ENCODE results near the gene PRKG1.
"Not testable (repeated sequence)": the region's sequence is repeated elsewhere in the genome, so short reads cannot be mapped to it uniquely, and the experiment has no call there.

PRKG1 gene

DNA sequence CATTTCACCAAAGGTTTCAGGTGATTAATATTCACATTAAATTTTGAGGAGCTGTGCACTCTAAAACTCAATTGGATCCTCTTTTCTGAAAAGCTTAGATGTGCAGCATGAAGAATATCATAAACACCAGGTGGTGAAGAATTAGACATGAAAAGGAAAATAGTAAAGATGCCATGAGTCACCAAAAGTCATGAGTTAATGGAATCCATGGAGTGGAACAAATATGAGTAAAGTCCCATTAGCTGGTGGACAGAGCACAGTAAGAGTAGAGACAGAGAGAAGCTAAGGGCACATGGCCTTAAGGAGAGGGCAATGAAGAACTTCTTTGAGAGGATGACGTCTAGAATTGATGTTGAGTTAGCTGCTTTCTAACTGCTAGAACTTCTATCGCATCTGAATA, 353.5 kb downstream of the PRKG1 start:
- DNase-seq (ENCODE audit: low read depth in 2 of 2): no peak

DNA sequence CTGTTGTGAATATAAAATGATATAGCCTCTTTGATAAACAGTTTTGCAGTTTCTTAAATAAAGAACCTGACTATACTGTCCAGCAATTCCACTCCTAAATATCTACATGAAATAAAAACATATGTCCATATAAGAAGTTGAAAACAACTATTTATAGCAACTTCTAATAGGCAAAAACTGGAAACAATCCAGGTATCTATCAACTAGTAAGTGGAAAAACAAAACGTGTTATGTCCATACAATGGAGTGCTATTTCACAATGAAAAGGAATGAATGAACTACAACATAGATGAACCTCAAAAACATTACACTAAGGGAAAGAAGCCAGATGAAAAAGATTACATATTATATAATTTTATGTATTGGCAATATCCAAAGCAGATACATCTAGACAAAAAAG, 356.2 kb downstream of the PRKG1 start:
- DNase-seq (ENCODE audit: low read depth in 2 of 2): no peak

DNA sequence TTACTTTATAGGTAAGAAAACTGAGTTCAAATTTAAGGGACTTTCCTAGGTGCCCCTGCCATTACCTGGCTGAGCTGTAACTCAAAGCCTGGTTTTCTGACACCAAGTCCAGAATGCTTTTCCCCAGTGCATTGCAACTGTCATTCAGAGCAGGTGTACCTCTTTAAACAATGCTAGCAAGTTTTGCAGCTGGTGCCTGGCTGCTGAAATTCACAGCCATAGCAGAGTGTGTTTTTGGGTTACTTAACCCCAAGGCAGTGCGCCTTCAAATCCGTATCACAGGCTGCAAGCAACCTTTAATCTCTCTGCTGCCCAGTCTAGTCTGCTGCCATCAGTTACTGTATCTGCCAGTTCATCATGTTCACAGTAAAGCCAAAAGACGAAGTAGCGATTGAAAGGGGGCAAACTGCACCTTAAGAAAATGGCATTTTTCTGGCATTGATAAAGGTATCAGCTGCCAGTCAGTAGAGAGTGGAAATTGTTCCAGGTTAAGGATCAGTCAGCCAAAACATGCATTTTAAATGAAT, 359.7 kb downstream of the PRKG1 start:
- no peak for DNase-seq (ENCODE audit: low read depth in 2 of 2)

DNA sequence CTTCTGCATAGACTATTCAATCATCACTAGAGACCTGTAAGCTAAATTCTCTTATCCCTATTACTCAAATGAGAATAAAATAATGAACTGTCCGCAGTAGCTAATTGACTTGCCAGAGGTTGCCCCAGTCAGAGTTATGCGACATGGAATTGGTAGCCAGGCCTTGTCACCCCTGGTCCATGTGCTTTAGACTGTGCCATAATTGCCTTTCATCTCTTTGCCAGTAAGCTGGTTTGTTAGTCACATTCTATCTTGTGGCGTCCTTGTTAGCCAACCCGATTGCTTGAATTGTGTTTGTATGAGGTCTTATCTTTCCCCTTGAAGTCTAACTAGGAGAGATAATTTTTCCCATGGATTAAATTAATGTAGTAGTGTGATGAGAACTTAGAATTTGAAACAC, 362.5 kb downstream of the PRKG1 start:
- DNase-seq (ENCODE audit: low read depth in 2 of 2): no peak

DNA sequence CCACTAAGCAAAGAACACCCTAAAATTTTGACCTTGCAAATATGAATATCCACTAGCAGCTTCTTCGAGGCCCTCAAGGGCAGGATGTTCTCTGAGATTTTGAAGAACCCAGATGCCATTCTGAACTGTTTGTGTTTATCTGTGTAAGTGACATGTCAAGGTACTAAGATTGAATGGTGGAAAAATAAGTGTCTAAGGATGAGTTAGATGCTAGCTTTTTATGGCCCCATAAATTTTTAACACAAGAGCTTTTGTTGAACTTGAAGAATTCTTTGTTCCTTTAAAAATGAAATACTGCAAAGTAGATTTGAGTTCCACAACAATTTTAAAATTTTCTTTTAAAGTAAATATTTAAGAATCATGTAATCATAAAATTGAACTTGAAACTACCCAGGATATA, 365.4 kb downstream of the PRKG1 start:
- DNase-seq (ENCODE audit: low read depth in 2 of 2): no peak

DNA sequence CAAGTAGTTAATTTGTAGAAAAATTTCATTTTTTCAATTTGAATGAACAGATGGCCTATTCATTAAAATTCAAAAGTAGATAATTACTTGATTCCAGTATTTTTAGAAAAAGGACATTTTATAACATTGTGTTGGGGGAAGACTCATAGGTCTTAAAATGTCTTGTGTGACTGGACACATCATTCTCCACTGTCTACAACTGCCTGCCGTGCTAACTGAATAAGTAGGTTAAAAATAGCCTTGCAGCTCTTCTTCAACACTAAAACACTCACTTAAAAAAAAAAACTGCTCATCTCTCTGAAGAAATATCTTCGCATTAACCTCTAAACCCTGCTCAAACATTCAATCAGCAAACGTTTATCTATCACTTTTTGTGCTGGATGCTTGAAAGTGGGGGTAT, 371.3 kb downstream of the PRKG1 start:
- no peak for DNase-seq (ENCODE audit: low read depth in 2 of 2)

DNA sequence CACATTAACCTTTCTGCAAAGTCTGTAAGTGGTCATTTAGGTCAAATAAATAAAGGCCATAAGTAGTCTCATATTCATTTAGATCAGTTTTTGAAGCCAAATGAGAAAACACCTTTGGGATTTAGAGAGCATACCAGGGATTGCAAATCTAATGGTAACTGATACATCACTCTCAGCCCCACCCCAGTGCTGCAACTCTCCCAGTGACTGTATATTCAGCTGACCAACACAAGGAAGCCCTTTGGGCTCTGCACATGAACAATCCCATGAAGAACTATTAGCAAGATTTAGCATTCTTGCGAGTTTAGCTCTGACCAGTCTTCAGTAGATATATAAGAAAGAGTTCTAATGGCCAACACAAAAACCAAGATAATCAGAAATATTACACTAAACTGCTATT, 372.8 kb downstream of the PRKG1 start:
- DNase-seq (ENCODE audit: low read depth in 2 of 2): no peak

DNA sequence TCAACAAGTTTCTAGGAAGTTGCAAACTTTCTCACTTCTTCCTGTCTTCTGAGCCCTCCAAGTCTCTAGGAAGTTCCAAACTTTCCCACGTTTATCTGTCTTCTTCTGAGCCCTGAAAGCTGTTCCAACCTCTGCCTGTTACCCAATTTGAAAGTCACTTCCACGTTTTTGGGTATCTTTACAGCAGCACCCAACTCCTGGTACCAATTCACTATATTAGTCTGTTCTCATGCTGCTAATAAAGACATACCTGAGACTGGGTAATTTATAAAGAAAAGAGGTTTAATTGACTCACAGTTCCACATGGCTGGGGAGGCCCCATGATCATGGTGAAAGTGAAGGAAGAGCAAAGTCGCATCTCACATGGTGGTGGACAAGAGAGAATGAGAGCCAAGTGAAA, 381.5 kb downstream of the PRKG1 start:
- not testable (repeated sequence) for DNase-seq (ENCODE audit: low read depth in 2 of 2)

DNA sequence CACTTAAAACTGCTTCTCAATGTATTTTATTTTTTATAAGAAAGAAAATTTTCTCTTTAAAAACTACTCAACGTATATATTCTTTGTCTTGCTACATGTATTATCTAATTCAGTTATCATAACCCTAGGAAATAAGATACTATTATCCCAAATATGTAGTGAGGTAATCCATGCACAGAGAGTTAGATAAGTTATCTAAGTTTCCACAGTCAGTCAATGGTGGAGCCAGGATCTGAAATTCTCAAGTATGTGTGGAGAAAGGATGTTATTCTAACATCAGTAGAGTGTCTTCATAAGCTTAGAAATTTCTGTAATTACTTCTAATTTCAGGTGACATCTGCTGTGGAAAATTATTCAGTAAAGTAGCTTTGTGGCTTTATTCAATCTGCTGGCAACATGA, 385.2 kb downstream of the PRKG1 start:
- no peak for DNase-seq (ENCODE audit: low read depth in 2 of 2)

DNA sequence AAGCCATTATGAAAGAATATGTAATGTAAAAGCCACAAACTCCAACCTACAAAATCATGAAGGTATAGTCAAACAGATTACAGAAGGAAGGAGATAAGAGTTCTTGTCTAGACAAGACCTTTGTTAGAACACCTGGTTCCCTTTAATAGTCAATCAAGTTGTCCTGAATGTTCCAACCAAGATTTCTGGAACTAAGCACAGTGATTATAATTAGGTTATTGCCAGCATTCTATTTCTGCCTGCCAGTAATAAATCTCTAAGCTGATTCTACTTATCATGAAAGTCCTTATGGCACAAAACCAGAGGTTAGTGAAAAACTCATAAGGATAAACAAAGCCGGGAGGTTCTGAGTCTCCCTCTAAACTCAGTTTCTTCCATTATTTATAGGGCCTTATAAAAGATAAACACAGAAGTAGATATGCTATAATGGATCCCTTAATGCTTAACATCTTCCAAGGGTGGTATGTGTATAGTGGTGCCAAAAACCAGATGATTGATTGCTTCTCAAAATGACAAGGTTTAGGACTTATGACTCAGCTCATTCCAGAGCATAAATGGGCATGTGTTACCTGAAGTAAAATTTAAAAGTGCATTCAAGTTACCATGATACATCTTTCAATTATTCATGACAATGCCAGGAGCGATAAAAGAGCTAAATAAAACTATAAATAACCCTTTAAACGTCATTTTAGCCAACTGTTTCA, 387.9 kb downstream of the PRKG1 start:
- no peak for DNase-seq (ENCODE audit: low read depth in 2 of 2)

DNA sequence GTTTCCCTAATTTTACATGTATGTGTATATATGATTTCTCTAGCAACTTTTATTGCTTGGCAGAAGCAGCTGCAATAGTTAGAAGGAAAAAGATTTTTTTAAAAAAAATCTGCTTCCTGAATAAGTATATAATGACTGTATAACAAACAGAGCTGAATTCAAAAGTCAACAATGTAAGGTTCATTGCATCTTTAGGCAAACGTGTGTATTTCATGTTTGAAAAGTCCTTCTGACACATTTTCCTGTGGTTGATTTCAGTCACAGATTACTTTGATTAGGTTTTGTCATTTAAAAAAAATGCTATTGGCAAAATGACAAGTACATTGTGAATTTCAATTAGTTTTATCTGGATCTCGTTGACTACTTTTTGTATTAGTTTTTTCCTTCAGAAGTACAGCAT, 394.1 kb downstream of the PRKG1 start:
- no peak for DNase-seq (ENCODE audit: low read depth in 2 of 2)

DNA sequence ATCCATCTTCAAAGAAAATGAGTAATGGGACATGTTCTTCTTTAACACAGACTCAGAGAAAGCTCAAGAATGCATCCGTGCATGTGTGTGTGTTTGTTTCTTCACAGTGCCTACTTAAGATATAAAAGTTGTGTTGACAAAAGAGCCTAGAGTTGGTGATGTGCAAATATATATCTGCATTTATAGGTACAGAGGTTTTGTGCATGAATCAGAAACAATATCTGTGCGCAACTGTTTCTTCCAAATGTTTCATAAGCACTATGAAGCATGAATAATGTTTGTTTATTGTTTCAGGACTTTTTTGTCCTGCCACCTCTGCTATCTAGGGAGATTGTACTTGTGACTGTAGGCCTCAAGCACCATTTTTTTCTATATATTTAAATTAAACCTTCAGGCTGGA, 395.4 kb downstream of the PRKG1 start:
- DNase-seq (ENCODE audit: low read depth in 2 of 2): no peak

DNA sequence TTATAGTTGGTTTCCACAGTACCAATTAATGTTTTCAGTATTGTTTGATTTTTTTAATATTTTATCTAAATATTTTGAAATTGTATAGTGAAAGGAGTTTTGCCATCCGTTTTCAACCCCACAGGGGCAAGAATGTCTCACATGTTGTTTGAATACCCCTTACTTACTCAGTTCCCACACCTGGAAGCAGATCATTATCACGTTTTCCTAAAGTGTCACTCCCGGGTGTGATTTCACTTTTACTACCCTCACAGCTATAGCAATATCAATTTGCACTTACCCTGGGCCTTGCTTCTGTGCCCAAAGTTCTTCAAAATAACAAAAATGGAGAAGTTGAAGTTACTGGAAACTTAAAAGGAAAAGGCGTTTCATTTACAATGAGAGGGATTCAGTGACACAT, 397.0 kb downstream of the PRKG1 start:
- DNase-seq (ENCODE audit: low read depth in 2 of 2): no peak

DNA sequence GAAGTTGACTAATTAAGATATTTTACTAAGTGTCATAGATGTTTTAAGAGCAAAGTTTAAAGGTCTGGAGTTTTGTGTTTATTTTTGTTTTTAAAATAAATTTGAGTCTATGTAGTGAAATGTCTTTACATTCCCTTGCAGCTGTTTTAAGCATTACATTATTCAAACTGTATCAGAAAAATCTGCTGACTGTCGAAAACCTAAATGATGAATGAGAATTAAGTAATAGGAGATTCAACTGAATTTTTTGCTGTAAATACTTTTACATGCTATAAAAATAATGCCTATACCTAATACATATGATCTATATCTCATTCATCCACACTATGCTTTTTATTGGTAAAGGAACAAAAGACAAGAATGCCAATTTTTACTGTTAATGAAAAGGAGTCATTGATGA, 397.9 kb downstream of the PRKG1 start:
- DNase-seq (ENCODE audit: low read depth in 2 of 2): no peak

DNA sequence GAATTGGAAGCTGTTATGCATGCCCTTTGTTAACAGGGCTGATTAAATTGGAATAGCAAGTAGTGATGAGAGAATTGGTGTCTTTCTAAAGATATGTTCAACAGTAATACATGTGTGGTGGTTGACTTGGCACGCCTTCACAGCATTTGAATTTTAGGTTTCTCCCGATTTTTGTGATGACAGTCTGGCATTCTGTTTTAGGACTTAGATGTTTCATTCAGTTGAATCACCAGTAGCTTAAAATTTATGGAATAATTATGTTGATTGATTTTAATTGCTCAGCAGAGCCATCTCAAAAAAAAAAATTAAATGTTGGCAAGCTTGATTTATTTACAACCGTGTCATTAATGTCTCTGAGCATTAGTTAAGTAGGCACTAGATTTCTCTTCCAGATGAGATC, 405.4 kb downstream of the PRKG1 start:
- no peak for DNase-seq (ENCODE audit: low read depth in 2 of 2)

DNA sequence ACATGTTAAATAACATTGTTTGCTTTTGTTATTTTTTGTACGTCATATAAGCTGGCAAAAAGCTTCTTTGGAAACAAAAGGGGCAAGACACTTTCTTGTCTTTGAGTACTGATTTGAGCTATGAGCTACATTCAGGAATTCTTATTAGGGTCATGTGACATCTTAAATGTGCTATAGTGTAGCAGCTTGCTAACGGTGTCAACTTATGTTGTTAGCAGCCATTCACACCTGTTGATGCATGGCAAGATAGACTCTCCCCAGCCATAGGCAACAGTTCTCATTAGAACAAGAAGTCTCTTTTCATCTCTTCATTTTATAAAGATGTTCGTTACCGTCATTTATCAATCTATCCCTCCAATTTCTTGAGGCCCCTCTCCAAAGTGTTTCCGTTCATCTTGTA, 411.4 kb downstream of the PRKG1 start:
- DNase-seq (ENCODE audit: low read depth in 2 of 2): no peak

DNA sequence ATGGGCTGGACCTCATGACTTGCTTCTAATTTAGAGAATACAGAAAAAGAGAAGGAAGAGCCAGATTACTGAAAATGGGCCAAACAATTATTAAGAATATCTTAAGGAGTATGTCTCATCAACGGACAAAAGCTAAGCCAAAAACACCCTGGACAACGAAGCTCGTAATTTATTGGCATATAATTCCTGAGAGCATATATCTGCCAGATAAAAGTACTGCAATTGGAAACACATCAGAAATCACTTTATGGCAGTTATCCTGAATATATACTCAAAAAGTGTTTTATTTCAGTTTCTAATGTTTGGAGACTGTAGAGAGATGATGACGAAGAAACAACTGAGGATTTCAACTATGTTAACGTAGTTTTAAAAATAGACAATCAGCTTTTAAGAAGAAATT, 413.3 kb downstream of the PRKG1 start:
- DNase-seq (ENCODE audit: low read depth in 2 of 2): no peak

DNA sequence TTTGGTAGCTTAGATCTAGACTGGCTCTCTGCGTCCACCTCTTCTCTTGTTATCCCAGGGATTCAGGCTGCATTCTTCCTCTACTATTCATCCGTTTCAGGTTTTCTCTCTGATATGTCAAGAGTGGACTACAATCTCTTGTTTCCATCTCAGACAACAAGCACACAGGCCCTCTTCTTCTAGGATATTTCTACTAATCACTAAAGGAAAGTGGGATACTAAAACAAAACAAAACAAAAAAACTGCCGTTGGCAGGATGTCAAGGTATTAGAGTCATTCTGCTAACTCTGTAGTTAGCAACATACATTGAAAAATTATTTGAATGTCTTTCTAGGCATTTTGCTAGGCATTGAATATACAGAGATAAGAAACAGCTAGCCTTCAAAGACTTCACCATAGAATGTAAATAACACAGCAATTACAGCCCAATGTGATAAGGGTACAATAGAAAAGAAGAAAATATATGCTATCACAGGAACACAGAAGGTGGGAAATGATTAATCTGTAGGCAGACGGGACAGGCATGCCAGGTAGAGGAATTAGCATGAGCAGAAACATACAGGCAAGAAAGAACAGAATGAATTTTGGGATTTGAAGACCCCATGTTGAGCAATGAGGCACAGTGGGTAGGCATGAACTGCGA, 414.6 kb downstream of the PRKG1 start:
- no peak for DNase-seq (ENCODE audit: low read depth in 2 of 2)

DNA sequence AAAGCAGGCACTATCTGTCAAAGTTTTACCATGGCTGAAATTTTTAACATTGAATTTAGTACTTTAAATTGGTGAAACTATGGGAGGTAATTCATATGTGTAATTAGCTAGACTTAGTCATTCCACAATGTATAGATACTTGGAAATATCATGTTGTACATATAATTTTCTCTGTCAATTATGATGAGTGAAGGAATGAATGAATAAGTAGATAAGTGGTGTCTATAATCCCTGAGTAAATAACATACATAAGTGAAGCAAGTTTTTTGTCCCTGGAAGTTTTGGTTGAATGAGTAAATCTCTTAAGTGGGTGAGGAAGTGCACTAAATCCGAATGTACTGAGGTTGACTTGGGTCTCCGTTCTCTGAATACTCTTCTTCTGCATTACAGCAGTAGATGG, 424.1 kb downstream of the PRKG1 start:
- DNase-seq (ENCODE audit: low read depth in 2 of 2): no peak

DNA sequence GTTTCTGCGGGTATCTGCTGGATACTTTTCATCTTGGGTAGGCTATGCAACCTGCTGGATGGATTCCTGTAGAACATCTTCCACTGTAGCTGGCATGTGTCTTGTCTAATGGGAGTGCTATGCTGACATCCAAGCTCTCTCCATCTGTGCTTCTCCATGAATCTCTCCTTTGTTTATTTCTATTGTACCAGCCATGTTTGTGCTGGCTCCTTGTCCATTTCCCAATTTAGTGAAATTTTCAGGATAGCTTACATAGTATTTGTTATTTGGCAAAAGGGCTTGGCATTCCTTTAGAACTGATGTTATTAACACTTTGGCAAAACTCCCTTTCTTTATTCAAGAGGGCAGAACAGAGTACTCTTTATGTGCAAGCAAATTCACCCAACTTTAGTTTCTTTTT, 427.1 kb downstream of the PRKG1 start:
- DNase-seq (ENCODE audit: low read depth in 2 of 2): no peak

DNA sequence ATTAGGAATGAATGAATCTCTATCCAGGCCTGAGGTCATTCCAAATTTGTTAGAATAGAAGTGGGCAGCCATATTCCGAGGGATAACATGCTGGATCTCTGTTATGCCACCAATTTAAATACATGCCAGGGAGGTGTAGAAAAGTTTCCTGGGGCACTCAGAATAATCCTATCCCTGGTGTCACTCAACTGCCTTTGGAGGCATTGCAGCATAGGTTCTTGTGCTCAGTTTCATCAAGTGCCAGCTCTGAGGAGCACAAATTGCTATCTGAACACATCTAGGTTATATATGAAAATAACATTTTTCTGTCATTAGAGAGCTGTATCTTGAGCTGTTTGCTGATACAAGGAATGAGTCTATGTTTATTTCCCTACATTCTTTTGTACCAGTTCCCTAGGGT, 427.8 kb downstream of the PRKG1 start:
- no peak for DNase-seq (ENCODE audit: low read depth in 2 of 2)

DNA sequence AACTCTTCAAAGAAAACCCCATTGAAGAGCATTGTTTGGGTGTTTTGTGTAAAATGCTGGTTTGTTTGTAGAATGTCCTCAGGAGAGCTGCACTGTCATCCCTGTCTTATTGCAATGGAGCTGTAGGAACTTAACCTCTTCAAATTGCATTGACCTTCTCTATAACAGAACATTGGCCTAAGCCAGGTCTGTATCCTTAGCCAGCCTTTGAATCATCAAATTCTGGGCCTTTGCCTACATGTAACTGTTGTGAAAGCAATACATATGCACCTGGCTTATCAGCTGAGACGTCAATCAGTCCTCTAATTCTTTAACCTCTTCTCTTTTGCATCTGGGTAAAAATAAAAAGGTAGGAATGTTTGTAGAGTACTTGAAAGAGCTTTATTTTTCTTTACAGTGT, 429.1 kb downstream of the PRKG1 start:
- no peak for DNase-seq (ENCODE audit: low read depth in 2 of 2)

DNA sequence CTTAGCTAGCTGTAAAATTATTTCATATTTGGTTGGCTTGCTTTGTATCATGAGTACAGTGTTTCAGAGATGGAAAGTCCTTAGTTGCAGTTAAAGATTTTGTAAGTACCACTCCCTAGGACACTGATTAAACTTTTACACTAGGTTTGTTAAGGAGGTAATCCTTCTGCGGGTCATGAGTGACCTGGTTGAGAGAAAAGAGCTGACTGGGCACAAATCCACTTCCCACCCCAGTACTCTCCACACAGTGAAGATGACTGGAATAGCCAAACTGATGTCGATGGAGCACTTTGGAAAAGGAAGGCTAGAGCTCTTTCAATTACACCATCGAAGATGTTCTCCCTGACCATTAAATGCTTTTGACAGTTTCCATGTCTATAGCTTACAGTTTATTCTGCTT, 433.2 kb downstream of the PRKG1 start:
- no peak for DNase-seq (ENCODE audit: low read depth in 2 of 2)

DNA sequence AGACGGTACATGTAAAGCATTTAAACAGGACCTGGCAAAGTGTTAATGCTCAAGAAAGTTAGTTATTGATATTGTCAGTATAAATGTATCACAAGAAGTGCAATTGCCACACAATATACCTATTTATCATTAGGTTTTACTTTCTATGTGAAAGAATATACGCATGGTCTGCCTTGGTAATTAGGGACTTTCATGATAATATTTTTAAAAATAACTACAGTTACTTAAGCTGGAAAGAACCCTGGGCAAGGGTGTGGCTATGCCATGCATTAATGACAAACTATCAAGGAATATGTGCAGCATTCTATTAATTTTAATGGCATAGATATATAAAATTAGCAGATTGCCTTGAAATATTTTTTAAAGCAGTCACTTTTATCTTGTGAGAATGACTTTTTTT, 433.9 kb downstream of the PRKG1 start:
- no peak for DNase-seq (ENCODE audit: low read depth in 2 of 2)
